ENCODE data around the gene FCER1G.
"Not testable (repeated sequence)": the region's sequence is repeated elsewhere in the genome, so short reads cannot be mapped to it uniquely, and the experiment has no call there.

Gene FCER1G

GRCh38 chr1:161209790-161210409 is 5.2 kb upstream of the FCER1G start:
- DNase-seq = peak; percentile 56

DNA sequence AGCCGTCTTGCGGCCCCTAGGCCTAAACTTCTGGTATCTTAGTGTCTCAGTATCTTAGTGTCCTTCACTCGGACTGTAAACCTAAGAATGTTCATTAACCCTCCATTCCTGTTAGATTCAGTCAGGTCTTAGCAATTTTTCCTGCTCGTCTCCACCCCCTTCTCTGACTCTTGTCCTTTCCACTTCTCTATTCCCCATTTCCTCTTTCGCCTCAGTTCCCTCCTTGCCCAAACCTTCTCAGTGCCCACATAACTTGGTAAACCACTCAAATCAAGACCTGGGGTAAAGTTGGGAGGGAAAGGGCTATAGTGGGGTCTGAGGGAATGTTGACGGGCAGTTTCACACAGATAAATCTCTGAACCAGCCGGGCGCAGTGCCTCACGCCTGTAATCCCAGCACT is 726 bp upstream of the FCER1G start:
- no peak for DNase-seq

DNA sequence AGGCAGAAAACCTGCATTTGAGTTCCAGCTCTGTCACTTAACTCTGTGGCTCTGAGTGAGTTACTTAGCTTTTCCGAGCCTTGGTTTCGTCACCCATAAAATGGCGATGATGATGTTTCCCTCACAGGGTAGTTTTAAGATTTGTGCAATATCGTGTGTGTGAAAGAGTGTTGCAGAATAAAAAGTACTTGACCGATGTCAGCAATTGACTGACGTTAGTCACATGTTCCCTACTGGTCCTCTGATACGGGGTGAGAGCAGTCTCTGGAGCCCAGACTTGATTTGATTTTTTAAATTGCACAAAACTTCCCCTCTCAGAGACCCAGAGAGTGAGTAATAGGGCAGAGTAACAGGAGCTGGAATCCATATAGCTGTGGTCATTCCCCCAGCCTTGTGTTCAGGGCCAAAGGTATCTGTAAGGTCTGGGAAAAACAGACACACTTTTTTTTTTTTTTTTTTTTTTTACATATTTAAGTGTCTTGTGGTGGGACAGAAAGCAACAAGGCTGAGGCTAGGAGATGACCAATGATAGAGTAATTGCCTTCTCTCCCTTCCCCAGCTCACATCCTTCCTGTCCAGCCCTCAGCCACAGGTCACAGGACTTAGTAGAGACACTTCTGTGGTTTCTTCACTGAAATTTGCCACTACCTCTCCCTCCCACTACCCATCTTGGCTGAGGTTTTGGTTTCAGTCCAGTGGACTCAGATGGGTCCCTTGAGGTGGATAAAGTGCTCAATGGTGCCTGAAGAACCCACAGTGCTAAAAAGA is 2.0 kb downstream of the FCER1G start:
- DNase-seq = no peak

DNA sequence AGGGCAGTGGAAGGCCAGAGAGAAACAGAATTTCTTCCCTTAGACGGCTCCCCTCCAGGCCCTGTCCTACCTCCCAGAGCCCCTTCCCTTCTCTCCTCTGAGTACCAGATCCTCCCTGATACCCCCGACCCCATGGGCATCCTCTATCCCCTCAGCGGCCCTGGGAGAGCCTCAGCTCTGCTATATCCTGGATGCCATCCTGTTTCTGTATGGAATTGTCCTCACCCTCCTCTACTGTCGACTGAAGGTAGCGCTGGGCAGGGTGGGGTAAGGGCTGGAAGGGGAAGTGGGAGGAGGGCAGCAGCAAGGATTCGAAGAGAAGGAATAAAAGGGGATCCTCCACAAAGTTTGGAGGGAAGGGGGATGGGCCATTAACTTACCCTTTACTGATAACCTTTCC is 2.7 kb downstream of the FCER1G start:
- DNase-seq = no peak

DNA sequence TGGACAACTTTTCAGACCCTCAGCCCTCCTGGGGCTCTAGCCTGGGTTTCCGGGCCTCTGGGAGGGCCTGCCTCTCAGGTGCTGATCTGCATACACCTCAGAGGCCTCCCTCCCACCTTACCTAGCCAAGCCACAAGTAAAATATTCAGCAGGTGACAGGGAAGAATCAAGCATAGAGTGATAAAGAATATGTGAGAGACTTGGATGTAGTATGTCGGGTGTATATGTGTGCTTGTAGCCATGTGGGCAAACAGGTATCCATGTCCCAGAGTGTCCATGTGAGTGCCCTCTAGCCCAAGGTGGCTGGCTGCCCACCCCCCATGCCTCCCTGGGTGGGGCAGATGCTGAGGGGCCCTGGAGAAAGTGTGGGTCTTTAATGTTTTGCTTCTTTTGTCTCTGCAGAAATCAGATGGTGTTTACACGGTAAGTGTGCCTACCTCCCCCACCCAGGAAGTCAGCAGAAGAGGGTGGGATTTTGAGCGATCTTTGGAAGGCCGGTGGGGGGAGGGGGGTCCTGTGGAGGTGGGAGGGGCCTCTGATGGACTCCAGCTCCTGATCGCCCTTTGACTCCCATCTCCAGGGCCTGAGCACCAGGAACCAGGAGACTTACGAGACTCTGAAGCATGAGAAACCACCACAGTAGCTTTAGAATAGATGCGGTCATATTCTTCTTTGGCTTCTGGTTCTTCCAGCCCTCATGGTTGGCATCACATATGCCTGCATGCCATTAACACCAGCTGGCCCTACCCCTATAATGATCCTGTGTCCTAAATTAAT is 3.4 kb downstream of the FCER1G start:
- no peak for DNase-seq

- DNase-seq = no peak
These were observed 4.2 kb downstream of the FCER1G start for GRCh38 chr1:161219078-161219892.

GRCh38 chr1:161220002-161220401 is 4.9 kb downstream of the FCER1G start:
- DNase-seq = no peak

GRCh38 chr1:161222175-161223019 is 7.3 kb downstream of the FCER1G start:
- no peak for DNase-seq

- no peak for DNase-seq
These were observed 9.0 kb downstream of the FCER1G start for GRCh38 chr1:161223805-161224694.

DNA sequence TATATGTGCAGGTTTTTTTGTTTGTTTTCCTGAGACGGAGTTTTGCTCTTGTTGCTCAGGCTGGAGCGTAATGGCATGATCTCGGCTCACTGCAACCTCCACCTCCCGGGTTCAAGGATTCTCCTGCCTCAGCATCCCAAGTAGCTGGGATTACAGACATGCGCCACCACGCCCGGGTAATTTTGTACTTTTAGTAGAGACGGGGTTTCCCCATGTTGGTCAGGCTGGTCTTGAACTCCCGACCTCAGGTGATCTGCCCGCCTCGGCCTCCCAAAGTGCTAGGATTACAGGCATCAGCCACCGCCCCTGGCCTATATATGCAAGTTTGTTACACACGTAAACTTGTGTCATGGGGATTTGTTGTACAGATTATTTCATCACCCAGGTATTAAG is 9.6 kb downstream of the FCER1G start:
- DNase-seq = not testable (repeated sequence)

GRCh38 chr1:161225178-161225533 is 10.1 kb downstream of the FCER1G start:
- DNase-seq = no peak

DNA sequence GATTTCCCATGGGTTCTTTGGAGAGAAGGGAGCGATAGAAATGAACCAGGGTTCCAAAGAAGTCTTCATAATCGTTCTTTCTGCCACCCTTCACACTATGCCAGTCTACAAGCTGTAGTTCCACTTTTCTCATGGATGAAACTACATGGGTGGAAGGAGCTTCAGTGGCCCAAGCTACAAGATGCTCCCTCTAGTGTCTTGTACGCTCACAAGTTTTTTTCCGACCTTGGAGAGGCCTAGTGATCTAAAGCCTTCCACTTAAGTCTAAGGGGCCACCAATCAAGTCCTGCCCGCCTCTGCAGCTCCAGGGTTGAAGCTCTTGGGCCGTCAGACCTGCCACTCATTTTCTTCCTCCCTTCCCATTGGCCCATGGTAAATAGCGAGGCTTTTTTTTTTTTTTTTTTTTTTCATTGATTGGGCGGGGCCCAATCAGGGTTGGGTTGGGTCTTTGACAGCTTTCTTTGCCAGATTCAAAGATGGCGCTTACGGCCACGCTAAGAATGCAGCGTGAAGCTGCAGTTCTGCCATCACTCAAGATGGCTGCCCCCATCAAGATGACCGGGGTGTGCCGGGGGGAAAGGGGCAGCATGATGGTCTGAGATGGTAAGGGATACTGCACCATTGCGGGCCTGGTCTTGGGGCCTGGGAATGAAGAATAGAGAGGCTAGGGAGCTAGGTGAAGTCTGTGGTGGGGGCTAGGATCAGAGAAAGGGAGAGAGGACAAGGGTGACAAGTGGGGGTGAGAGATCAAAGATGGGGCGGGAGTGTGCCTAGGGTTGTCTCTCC is 10.6 kb downstream of the FCER1G start, which contains the start of gene TOMM40L:
Gene TOMM40L, plus strand, starts transcription at position 527 of the 786 bp plus-strand sequence. CDS start 430 bp downstream, outside the sequence.
- DNase-seq = peak; percentile 79

GRCh38 chr1:161226320-161226711 is 11.2 kb downstream of the FCER1G start:
- no peak for DNase-seq

DNA sequence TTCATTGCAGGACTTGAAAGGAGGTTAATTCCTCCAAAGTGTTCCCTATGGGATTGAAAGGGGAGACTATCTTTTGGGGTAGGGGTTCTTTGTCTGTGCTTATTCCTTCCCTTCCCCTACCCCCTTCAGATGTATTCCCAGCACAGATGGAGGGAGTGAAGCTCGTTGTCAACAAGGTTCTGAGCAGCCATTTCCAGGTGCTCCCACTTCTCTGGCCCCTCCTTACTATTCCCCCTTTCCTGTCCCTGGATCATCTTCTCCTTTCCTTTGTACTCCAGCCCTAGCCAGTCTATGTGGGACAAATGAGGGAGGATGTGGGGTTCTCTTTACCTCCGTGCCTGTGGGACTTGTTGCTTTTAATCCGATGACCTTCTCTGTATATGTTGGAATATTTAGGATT is 11.7 kb downstream of the FCER1G start:
- no peak for DNase-seq

DNA sequence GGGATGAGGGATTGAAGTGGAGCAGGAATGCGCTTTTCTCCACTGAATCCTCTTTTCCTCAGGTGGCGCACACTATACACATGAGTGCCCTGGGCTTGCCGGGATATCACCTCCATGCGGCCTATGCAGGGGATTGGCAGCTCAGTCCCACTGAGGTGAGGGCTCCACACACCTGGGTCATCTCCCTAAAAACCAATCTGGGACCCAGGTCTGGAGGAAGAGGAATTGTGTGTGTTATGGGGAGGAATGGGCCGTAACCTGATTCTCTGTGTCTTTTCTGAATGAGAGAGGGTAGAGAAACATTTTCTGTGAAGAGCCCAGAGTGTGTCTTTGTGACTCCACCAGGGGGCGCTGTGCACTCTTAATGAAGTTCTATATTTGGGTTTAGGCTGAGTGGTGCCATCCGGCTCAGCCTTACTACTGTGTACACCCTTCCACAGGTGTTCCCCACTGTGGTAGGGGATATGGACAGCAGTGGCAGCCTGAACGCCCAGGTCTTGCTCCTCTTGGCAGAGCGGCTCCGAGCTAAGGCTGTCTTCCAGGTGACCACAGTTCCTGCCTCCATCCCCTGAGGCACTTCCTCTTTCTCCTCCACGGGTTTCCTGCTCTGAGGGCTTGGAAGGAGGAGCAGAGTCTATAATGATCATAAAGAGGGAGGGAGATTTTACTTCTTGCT is 12.2 kb downstream of the FCER1G start:
- peak; percentile 89 for DNase-seq

DNA sequence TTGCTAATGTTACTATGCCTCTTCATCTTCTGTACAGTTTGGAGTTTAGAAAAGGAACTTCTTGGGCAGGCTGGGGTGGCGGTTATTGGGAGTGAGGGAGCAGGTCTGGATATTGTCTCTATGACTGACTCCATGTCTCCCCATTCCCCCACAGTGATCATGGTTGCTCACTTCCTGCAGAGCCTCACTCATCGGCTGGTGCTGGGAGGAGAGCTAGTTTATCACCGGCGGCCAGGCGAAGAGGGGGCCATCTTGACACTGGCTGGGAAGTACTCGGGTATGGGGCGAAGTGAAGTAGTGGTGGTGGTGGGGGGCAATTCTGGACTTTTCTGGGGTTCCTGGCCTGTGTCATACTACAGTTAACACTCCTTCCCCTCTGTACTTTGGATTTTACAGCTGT is 12.9 kb downstream of the FCER1G start:
- no peak for DNase-seq

DNA sequence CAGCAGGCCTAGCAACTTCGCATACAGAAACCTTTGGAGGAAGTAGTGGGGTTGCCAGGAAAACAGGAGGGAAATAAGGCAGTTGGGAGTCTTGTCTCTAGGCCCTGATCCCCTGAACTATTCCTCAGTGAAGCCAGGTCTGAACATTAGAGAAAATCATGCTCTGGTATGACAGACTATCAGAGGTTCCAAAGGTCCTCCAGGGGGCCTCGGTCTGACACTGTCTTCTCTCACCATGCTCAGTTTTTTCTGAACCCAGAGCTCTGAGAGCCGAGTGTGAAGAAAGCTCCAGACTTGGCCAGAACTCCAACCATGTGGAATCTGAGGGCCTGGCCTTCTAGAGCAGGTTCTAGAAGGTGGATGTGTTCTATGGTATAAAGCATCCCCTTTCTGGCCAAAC is 14.8 kb downstream of the FCER1G start:
- DNase-seq = no peak

- DNase-seq = no peak
These were observed 15.7 kb downstream of the FCER1G start for GRCh38 chr1:161230762-161231161.

- no peak for DNase-seq
These were observed 18.0 kb downstream of the FCER1G start for GRCh38 chr1:161233102-161233501.

All from activated T-cell treated with anti-CD3 and anti-CD28 coated beads for 4 hours (primary cell).